ENCODE results near the gene BBS12. TPM values are rescaled to one million over a fixed set of nuclear protein-coding genes. Genes with fewer than 3 reads are reported as not detected.

Gene BBS12
- total RNA-seq (2022; extraction: Qiagen RNA extraction; ENCODE audit: low read depth): 2.3 to 3.4 TPM (median 2.8 TPM) in 5 replicates

DNA sequence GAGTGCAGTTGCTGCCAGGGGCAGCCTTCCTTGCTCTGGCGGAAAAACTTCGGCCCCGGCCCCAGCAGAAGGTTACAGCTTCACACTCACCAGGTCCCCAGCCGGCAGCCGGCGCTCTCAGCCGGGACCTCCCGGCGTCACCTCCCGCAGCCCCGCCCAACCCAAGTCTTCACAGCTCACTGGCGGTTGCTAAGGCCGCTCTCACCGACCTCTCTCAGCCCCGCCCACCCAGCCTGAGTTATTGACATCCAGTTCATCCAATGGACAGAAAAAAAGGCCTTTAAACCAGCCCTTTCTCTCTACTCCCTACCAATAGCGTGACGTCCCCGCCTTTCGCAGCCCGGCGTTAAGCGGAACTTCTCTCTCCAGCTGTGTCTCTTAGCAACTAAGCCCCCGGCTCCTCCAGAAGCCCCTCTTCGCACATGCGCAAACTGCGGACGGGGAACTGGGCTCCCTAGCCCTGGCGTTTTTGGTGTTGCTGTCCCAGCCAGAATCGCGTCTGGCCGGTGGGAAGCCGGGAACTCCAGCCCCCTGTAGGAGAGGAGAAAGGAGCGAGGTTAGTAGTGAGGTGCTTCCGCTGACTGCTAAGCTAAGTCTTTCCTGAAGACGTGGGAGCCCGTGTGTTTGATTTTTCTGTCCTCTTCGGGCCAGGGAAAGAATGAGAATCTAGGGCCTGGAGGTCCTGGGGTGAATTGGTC lies at the start of gene BBS12:
Gene BBS12, plus strand, starts transcription at position 376 of the 698 bp plus-strand sequence. CDS start 9,189 bp downstream, outside the sequence.

Other genes with a start within 250 kb of the BBS12 start
- not detected in 5 replicates for gene IL21, start 111.6 kb upstream of the BBS12 start, total RNA-seq (2022; extraction: Qiagen RNA extraction; ENCODE audit: low read depth)
- gene FGF2, start 94.1 kb downstream of the BBS12 start, total RNA-seq (2022; extraction: Qiagen RNA extraction; ENCODE audit: low read depth): 30.0 to 59.3 TPM (median 51.7 TPM) in 5 replicates
- 6.5 to 7.8 TPM (median 7.3 TPM) in 5 replicates for gene NUDT6, start 189.9 kb downstream of the BBS12 start, total RNA-seq (2022; extraction: Qiagen RNA extraction; ENCODE audit: low read depth)

All from A549 treated with GW870086 at 1 μM for 4 hours (cell line).